Stromal cell of bone marrow (primary cell): ENCODE results near the gene FXYD5.
A peak's percentile ranks its signal among the peaks of the same experiment; 100 is the strongest.
"Not testable (repeated sequence)": the region's sequence is repeated elsewhere in the genome, so short reads cannot be mapped to it uniquely, and the experiment has no call there.

ENCODE experiments used
- DNase-seq: peaks from one replicate; pipeline ENCODE4 v3.0.0-alpha.2; 2012; ENCODE audit warnings: low read depth

The FXYD5 gene

GRCh38 chr19:35138305-35138892 is 16.1 kb upstream of the FXYD5 start, which contains the start of gene FXYD1:
TSS of gene FXYD1 (plus strand) at chr19:35138824. CDS start at chr19:35140080, 1,256 bp downstream.
- no peak for DNase-seq

GRCh38 chr19:35140207-35140961 is 14.2 kb upstream of the FXYD5 start:
- no peak for DNase-seq

GRCh38 chr19:35140962-35141836 is 13.3 kb upstream of the FXYD5 start:
- peak; percentile 71 for DNase-seq

- no peak for DNase-seq
These were observed 12.5 kb upstream of the FXYD5 start for GRCh38 chr19:35141837-35142605.

- DNase-seq = no peak
These were observed 11.8 kb upstream of the FXYD5 start for GRCh38 chr19:35142606-35143230.

GRCh38 chr19:35143231-35143715 is 11.3 kb upstream of the FXYD5 start, which contains the start of gene FXYD7:
TSS of gene FXYD7 (plus strand) at chr19:35143255. CDS start at chr19:35143334, 79 bp downstream.
- no peak for DNase-seq

GRCh38 chr19:35143818-35144217 is 10.7 kb upstream of the FXYD5 start:
- DNase-seq = no peak

- no peak for DNase-seq
These were observed 10.3 kb upstream of the FXYD5 start for GRCh38 chr19:35144259-35144599.

- DNase-seq = no peak
These were observed 9.7 kb upstream of the FXYD5 start for GRCh38 chr19:35144600-35145436.

GRCh38 chr19:35146746-35147459 is 7.6 kb upstream of the FXYD5 start:
- DNase-seq = no peak

- no peak for DNase-seq
These were observed 5.1 kb upstream of the FXYD5 start for GRCh38 chr19:35149463-35149862.

- no peak for DNase-seq
These were observed 4.1 kb upstream of the FXYD5 start for GRCh38 chr19:35150445-35150844.

GRCh38 chr19:35151273-35152065 is 3.1 kb upstream of the FXYD5 start:
- DNase-seq = no peak

- DNase-seq = not testable (repeated sequence)
These were observed 1.4 kb upstream of the FXYD5 start for GRCh38 chr19:35153129-35153522.

- no peak for DNase-seq
These were observed 622 bp upstream of the FXYD5 start for GRCh38 chr19:35153701-35154524.

- DNase-seq = no peak
These were observed 906 bp downstream of the FXYD5 start for GRCh38 chr19:35155441-35155840.

GRCh38 chr19:35155981-35156672 is 1.6 kb downstream of the FXYD5 start:
- no peak for DNase-seq
